ENCODE results near the gene EPG5.

Gene EPG5

DNA sequence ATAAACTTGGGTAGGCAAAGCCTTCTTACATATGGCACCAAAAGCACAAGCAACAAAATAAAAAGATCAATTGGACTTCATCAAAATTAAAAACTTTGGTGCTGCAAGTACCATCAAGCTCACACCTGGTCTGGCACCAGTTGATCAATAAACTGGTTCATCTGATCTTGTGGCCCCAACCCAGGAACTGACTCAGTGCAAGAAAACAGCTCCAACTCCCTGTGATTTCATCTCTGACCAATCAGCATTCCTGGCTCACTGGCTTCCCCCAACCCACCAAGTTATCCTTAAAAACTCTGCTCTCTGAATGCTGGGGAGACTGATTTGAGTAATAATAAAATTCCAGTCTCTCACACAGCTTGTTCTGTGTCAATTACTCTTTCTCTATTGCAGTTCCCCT, 8.4 kb downstream of the EPG5 start:
- H3K4me3 ChIP-seq (ENCODE audit: low read depth, low read length), result no peak overlapping the region
- TF ChIP-seq, protein P1, sequence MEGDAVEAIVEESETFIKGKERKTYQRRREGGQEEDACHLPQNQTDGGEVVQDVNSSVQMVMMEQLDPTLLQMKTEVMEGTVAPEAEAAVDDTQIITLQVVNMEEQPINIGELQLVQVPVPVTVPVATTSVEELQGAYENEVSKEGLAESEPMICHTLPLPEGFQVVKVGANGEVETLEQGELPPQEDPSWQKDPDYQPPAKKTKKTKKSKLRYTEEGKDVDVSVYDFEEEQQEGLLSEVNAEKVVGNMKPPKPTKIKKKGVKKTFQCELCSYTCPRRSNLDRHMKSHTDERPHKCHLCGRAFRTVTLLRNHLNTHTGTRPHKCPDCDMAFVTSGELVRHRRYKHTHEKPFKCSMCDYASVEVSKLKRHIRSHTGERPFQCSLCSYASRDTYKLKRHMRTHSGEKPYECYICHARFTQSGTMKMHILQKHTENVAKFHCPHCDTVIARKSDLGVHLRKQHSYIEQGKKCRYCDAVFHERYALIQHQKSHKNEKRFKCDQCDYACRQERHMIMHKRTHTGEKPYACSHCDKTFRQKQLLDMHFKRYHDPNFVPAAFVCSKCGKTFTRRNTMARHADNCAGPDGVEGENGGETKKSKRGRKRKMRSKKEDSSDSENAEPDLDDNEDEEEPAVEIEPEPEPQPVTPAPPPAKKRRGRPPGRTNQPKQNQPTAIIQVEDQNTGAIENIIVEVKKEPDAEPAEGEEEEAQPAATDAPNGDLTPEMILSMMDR (IDR thresholded peaks at IDR 0.05; ENCODE audit: control insufficient read depth, extremely low read depth, insufficient read depth), result no peak
- no peak for DNase-seq (ENCODE audit: low read depth)

- no peak for DNase-seq (ENCODE audit: low read depth)
- TF ChIP-seq, protein P1 (IDR thresholded peaks at IDR 0.05; ENCODE audit: control insufficient read depth, extremely low read depth, insufficient read depth), result no peak
- H3K4me3 ChIP-seq (ENCODE audit: low read depth, low read length), result no peak overlapping the region
Observed at GRCh38 chr18:45958027-45958426, 9.1 kb downstream of the EPG5 start.

- DNase-seq (ENCODE audit: low read depth), result no peak
- H3K4me3 ChIP-seq (ENCODE audit: low read depth, low read length), result no peak overlapping the region
- TF ChIP-seq, protein P1 (IDR thresholded peaks at IDR 0.05; ENCODE audit: control insufficient read depth, extremely low read depth, insufficient read depth), result no peak
Observed at GRCh38 chr18:45957100-45957499, 10.0 kb downstream of the EPG5 start.

GRCh38 chr18:45954070-45954934, 12.8 kb downstream of the EPG5 start:
- DNase-seq (ENCODE audit: low read depth), result no peak
- TF ChIP-seq, protein P1 (IDR thresholded peaks at IDR 0.05; ENCODE audit: control insufficient read depth, extremely low read depth, insufficient read depth), result no peak
- no peak overlapping the region for H3K4me3 ChIP-seq (ENCODE audit: low read depth, low read length)

DNA sequence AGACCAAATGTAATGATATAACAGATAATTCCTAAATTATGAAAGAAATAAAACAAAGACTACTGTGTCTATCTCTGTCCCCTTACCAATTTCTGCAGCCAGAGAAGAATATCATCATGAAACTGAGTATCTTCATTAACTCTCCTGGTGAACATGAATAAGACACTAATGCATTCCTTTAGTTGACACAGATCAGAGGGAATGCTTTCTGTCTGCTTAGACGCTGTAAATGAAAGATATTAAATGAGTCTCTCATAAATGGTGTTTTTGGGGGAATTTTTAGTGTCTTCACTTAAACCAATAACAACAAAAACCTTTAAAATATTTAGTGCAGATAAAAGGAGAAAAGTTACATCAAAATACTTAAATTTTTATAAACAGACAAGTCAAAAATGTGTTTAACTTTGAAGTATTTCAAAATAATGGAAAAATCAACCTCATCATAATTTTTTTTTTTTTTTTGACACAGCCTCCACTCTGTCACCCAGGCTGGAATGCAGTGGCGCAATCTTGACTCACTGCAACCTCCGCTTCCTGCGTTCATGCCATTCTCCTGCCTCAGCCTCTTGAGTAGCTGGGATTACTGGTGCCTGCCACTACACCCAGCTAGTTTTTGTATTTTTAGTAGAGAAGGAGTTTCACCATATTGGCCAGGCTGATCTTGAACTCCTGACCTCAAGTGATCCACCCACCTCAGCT, 16.0 kb downstream of the EPG5 start:
- TF ChIP-seq, protein P1 (IDR thresholded peaks at IDR 0.05; ENCODE audit: control insufficient read depth, extremely low read depth, insufficient read depth), result no peak
- DNase-seq (ENCODE audit: low read depth), result no peak
- no peak overlapping the region for H3K4me3 ChIP-seq (ENCODE audit: low read depth, low read length)

DNA sequence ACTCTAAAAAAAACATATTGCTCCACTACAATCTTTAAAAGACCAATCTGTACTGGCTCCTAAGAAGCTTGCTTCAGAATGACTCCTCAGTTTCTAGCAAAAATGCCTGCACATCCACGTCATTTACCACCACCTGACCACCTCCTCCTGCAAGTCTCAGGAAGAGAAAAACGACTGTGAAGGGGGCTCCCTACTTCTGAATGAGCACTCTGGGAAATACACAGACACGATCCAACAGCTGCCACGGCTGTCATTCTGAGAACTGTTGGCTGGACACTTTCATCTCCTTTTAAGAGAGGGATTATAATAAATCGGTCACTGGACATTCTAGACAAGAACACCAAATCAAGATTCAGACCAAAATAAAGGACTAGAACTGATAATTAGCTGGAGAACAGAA, 21.5 kb downstream of the EPG5 start:
- H3K4me3 ChIP-seq (ENCODE audit: low read depth, low read length), result no peak overlapping the region
- DNase-seq (ENCODE audit: low read depth), result no peak
- TF ChIP-seq, protein P1 (IDR thresholded peaks at IDR 0.05; ENCODE audit: control insufficient read depth, extremely low read depth, insufficient read depth), result no peak
